Tibial nerve (tissue), 4 donors: ENCODE data around the gene P2RX7. TPM values are rescaled to one million over a fixed set of nuclear protein-coding genes. Genes with fewer than 3 reads are reported as not detected.
"Not testable (repeated sequence)": the region's sequence is repeated elsewhere in the genome, so short reads cannot be mapped to it uniquely, and the experiment has no call there.

Experiments used
- DNase-seq, 2 donors: peaks; one replicate each; pipeline ENCODE4 v3.0.0-alpha.2; 2019; ENCODE audit warnings: low spot score in 2 of 2
- H3K27ac ChIP-seq, 4 donors: fragments of 200-600 bp; sonication (generic) in 3 of 4; one replicate each; pipeline ENCODE4 v1.5.1; 2017 to 2019; ENCODE audit warnings: mild to moderate bottlenecking in 1 of 4
- H3K27me3 ChIP-seq, 2 donors: fragments of 200-600 bp; sonication (generic) in 1 of 2; one replicate each; pipeline versions ENCODE4 v1.5.1 to v1.6.0; 2017 to 2019
- H3K36me3 ChIP-seq, 3 donors: fragments of 200-600 bp; sonication (generic); one replicate each; pipeline ENCODE4 v1.5.1; 2018 to 2019
- H3K4me1 ChIP-seq, 4 donors: fragments of 200-600 bp; sonication (generic) in 3 of 4; one replicate each; pipeline ENCODE4 v1.5.1; 2017 to 2019
- H3K4me3 ChIP-seq, 4 donors: fragments of 200-600 bp; sonication (generic) in 3 of 4; one replicate each; pipeline ENCODE4 v1.5.1; 2017 to 2019; ENCODE audit warnings: mild to moderate bottlenecking in 1 of 4, moderate library complexity in 1 of 4
- H3K9me3 ChIP-seq, 4 donors: fragments of 200-600 bp; sonication (generic) in 3 of 4; one replicate each; pipeline ENCODE4 v1.5.1; 2017 to 2019
- CTCF ChIP-seq, 5 experiments: fragments of 200-600 bp in 3 of 5; fragments of 450-650 bp in 2 of 5; sonication (generic) in 3 of 5; IDR thresholded peaks; one replicate each; pipeline ENCODE4 v1.5.1; 2016 to 2019; ENCODE audit warnings: antibody characterized with exemption in 5 of 5, mild to moderate bottlenecking in 3 of 5, moderate library complexity in 2 of 5
- EP300 ChIP-seq, 2 donors: sonication (generic); formaldehyde crosslinking; IDR thresholded peaks; one replicate each; pipeline ENCODE4 v1.6.1; 2017; ENCODE audit warnings: antibody characterized with exemption in 2 of 2, mild to moderate bottlenecking in 1 of 2
- POLR2A ChIP-seq, 2 donors: fragments of 450-650 bp; IDR thresholded peaks; one replicate each; pipeline ENCODE4 v1.6.1; 2017; ENCODE audit warnings: antibody characterized with exemption in 2 of 2, mild to moderate bottlenecking in 2 of 2, moderate library complexity in 2 of 2
- WGBS, 2 donors: methylation state at CpG; one replicate each; pipeline ENCODE4 v1.1.5; 2018; 5-methylcytosine and 5-hydroxymethylcytosine counted together
- total RNA-seq, 4 donors: library from RNA; depleted of rRNA; stranded (reverse); fragments of >200 nt; gene quantifications; one replicate each; pipeline ENCODE4 v1.1.0, GENCODE V29; 2016

The P2RX7 gene
- total RNA-seq, 4 donors from 2014 or later = 5.2 to 13.8 (median 9.5) TPM

- TF ChIP-seq POLR2A (IDR thresholded peaks at IDR 0.05) = no peak
- TF ChIP-seq CTCF (IDR thresholded peaks at IDR 0.05) = no peak
- no peak for TF ChIP-seq EP300 (IDR thresholded peaks at IDR 0.05)
- peaks cover 0 to 96% (median 0%) of the 10 kb centered on the region in 3 donors for H3K36me3 ChIP-seq
- no peaks in the 10 kb centered on the region for H3K27me3 ChIP-seq
Measured at GRCh38 chr12:121158085-121158484, 25.4 kb downstream of the P2RX7 start.

GRCh38 chr12:121158728-121159351 is 26.2 kb downstream of the P2RX7 start:
- H3K4me1 ChIP-seq, DNase-seq, H3K27ac ChIP-seq: not testable (repeated sequence)

More at GRCh38 chr12:121158085-121158484, 25.4 kb downstream of the P2RX7 start:
- DNase-seq = no peak
- H3K4me1 ChIP-seq = no peaks in the 10 kb centered on the region
- no peak overlapping the region for H3K27ac ChIP-seq
- H3K9me3 ChIP-seq = peaks cover 0 to 10% (median 0%) of the 10 kb centered on the region in 4 donors
- WGBS, 2 donors = 94 to 98% methylated on average over 3 of the region's 3 CpGs
- no peak overlapping the region for H3K4me3 ChIP-seq

GRCh38 chr12:121159467-121160307 is 27.0 kb downstream of the P2RX7 start:
- Histone ChIP-seq H3K36me3 (peaks cover 0 to 94% (median 0%) of the 10 kb centered on the region in 3 donors), H3K27me3 (no peaks in the 10 kb centered on the region), H3K4me3 (no peak overlapping the region), H3K4me1 (no peaks in the 10 kb centered on the region), H3K27ac (peak overlapping the region in 1 of 4 donors; percentile 10), H3K9me3 (peaks cover 0 to 10% (median 0%) of the 10 kb centered on the region in 4 donors)
- no peak for TF ChIP-seq EP300 (IDR thresholded peaks at IDR 0.05)
- no peak for TF ChIP-seq CTCF (IDR thresholded peaks at IDR 0.05)
- no peak for TF ChIP-seq POLR2A (IDR thresholded peaks at IDR 0.05)
- WGBS, 2 donors = 70 to 73% methylated on average over 7 of the region's 7 CpGs
- no peak for DNase-seq

More at GRCh38 chr12:121158728-121159351, 26.2 kb downstream of the P2RX7 start:
- H3K27me3 ChIP-seq, H3K4me3 ChIP-seq: not testable (repeated sequence)
- 69 to 87% methylated on average over 5 of the region's 5 CpGs for WGBS, 2 donors
- Histone ChIP-seq H3K9me3 (peaks cover 0 to 10% (median 0%) of the 10 kb centered on the region in 4 donors), H3K36me3 (peaks cover 0 to 94% (median 0%) of the 10 kb centered on the region in 3 donors)

GRCh38 chr12:121162384-121162783 is 29.7 kb downstream of the P2RX7 start:
- no peak overlapping the region for H3K27ac ChIP-seq
- no peaks in the 10 kb centered on the region for H3K4me1 ChIP-seq
- peaks cover 0 to 92% (median 0%) of the 10 kb centered on the region in 3 donors for H3K36me3 ChIP-seq
- 86 to 87% methylated on average over 10 of the region's 10 CpGs for WGBS, 2 donors
- H3K9me3 ChIP-seq = peaks cover 0 to 10% (median 0%) of the 10 kb centered on the region in 4 donors
- no peak for TF ChIP-seq POLR2A (IDR thresholded peaks at IDR 0.05)
- no peak for TF ChIP-seq CTCF (IDR thresholded peaks at IDR 0.05)
- TF ChIP-seq EP300 (IDR thresholded peaks at IDR 0.05) = no peak
- no peak overlapping the region for H3K4me3 ChIP-seq
- H3K27me3 ChIP-seq = no peaks in the 10 kb centered on the region
- DNase-seq = no peak

GRCh38 chr12:121162985-121163384 is 30.3 kb downstream of the P2RX7 start:
- 70 to 79% methylated on average over 2 of the region's 2 CpGs for WGBS, 2 donors
- Histone ChIP-seq H3K9me3 (peaks cover 0 to 6% (median 0%) of the 10 kb centered on the region in 4 donors), H3K27me3 (no peaks in the 10 kb centered on the region), H3K4me1 (no peaks in the 10 kb centered on the region), H3K27ac (no peak overlapping the region), H3K4me3 (no peak overlapping the region), H3K36me3 (peaks cover 0 to 92% (median 0%) of the 10 kb centered on the region in 3 donors)
- no peak for TF ChIP-seq EP300 (IDR thresholded peaks at IDR 0.05)
- TF ChIP-seq POLR2A (IDR thresholded peaks at IDR 0.05) = no peak
- no peak for TF ChIP-seq CTCF (IDR thresholded peaks at IDR 0.05)
- no peak for DNase-seq

- WGBS, 2 donors = 87 to 92% methylated on average over 6 of the region's 6 CpGs
- H3K27me3 ChIP-seq = not testable (repeated sequence)
Measured at GRCh38 chr12:121164839-121165238, 32.2 kb downstream of the P2RX7 start.

More at GRCh38 chr12:121164839-121165238, 32.2 kb downstream of the P2RX7 start:
- not testable (repeated sequence) for H3K4me3 ChIP-seq, H3K4me1 ChIP-seq, DNase-seq, H3K9me3 ChIP-seq, H3K27ac ChIP-seq
- H3K36me3 ChIP-seq = peaks cover 0 to 95% (median 0%) of the 10 kb centered on the region in 3 donors
